SHP77 treated with DMSO at 0.1 percent for 48 hours (cell line): ENCODE measurements around the gene PIRT.

Source experiments
- DNase-seq: peaks from one replicate; lab custom pipeline; 2025; lab: John Stamatoyannopoulos, UW

Gene PIRT

DNA sequence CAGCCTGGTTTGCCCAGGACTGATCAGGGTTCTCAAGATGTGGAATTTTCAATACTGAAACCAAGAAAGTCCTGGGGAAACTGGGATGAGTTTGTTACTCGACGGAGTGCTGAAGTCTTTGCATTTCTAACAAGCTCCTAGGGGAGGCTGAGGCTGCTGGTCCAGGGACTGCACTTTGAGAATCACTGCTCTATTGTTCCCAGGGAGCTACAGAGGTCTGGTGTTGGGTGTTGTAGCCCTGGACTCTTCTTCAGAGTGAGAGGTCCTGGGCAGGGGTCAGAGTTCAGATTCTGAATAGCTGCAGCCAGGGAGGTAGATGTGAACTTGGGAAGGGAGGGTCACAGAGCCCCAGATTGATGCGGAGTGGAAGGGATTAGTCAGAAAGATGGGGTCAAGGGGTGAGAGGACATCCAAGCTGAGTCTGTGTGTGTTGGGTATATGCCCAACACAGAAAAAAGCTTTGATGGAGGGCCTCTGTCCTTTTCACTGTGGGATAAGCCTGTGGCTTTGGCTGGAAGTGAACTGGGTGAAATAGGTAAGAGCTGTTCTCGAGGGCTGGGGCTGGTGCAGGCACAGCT lies 48.1 kb downstream of the PIRT start:
- no peak for DNase-seq

DNA sequence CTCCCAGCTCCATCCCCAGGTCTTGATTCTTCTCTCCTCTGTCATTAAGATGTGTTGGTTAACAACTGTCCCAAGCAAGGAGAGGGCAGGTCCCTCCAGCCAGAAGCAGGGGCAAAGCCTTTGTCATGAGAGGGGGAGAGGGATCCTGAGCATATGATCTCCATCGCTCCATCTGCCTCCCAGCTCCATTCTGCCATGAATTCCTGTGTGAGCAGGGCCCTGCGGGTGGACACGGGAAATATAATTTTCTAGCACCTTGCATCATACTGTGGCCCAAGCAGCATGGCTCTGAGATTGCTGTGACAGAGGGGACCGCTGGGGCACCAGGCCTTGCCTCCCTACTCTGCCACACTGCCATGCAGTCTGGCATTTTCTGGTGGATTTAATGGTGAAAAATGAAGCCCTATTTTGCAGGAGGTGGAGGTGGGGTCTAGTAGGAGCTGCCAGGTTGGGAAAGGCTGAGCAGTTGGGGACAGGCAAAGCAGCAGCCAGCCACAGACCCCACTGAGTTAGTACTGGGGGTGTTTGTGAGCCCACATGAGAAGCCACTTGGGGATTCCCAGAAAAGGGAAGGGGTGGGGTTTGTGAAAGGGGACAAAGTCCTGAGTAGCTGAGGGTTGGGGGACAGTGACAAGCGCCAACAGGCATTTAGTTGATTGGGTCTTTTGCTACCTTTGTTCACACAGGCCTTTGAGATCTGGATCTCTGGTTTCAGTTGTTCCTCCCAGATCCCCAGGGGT lies 50.4 kb downstream of the PIRT start:
- DNase-seq, result no peak

DNA sequence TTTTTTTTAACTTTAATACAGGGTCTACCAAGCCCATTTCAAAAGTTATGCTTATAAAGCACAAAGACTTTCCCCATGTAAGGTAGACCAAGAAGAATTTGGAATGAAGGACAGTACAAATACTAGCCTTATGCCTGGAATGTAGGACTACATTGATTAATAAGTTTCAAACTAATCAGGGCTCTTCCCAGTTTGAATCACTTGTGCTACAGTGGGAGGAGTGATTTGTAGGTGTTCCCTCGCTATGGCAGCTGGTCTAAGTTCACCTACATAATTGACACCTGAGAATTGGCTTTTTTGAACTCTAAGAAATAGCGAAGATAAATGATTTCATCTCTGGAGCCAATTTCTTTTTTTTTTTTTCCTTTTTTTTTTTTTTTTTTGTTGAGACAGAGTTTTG lies 52.6 kb downstream of the PIRT start:
- DNase-seq, result no peak

DNA sequence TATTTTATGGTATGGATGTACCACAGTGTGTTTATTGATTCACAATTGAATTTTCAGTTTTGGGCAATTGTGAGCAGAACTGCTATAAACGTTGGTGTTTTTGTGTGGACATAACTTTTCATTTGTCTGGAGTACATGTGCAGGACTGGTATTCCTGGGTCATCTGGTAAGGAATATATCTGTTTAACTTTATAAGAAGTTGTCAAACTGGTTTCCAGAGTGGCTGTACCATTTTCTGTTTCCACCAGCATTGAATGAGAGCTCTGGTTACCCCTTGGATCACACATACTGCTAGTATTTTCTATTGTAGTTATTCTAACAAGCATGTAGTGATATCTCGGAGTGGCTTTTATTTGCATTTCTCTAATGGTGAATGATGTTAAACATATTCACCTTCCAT lies 58.3 kb downstream of the PIRT start:
- DNase-seq, result no peak

DNA sequence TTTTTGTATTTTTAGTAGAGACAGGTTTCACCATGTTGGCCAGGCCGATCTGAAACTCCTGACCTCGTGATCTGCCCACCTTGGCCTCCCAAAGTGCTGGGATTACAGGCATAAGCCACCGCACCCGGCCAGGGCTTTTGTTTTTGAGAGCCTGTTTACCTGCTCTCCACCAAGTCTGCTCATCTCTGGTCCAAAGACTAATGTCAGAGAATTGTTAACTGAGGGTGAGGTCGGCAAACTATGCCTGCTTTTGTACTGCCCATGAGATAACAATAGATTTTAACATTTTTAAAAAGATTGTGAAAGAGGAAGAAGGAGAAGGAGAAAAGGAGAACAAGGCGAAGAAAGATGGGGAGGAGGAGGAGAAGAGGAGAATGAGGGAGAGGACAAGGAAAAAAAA lies 60.0 kb downstream of the PIRT start:
- DNase-seq, result no peak

DNA sequence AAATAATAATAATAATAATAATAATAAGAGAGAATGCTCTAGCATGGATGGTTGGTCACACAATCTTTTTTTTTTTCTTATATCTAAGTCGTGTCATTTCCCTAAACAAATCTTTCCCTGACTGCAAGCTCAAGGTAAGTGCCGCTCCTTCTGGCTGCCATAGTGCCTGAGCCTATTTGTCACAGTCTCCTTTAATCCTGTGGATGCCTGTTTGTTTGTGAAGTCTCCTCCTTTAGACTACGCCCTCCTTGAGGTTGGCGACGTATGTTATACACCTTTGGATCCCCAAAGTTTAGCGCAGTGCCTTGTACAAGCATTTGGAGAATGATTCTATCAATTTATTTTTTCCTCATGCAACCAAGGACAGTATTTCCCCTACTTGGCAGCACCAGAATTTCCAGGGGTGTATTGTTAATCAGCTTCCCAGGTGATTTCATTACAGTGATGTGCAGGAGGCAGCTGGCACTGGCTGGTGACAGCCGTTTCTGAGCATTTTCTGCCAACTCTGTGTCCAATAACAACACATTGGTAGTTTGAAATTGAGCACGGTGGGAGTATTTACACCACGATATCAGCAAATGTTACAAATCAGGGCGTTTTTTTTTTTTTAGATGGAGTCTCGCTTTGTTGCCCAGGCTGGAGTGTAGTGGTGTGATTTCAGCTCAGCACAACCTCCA lies 60.6 kb downstream of the PIRT start:
- no peak for DNase-seq

DNA sequence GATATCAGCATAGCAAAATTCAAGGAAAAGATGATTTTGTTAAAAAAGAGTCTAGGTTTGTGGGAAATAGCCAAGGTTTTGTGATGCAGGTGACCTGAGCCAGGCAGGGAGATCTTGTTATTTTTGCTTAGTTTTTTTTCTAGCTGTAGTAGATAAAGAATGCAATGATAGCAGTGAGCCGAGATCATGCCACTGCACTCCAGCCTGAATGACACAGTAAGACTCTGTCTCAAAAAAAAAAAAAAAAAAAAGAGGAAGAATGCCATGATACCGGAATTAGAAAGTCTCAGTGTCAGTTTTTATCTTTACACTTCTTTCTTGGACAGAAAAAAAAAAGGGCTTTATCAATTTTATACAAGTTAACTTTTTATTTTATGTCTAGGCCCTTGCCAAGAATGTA lies 61.5 kb downstream of the PIRT start:
- no peak for DNase-seq

DNA sequence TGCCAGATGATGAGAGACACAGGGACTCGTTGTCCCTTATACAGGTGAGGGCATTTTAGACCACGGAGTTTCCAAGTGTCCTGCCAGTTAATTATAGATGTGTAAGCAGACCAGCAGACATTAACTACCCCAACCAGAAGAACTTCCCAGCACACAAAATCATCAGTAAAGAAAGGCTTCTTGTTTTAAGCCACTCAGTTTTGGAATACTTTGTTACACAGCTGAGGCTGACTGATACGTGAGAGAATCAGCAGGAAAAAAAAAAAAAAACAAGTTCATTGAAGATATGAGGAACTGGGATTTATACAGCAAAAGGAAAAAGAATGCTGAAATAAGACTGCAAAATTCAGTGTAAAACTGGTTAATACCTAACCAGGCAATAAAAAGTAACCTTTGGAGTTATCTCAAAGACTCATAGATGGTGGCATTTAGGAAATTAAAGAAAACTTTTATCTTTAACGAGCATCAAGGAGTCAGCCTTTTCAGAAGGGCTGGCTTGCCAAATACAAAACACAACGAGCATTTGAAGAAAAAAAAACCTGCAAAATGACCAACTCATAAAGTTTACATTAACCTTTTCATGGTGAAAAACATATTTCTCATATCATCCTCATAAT lies 62.0 kb downstream of the PIRT start:
- DNase-seq, result no peak

DNA sequence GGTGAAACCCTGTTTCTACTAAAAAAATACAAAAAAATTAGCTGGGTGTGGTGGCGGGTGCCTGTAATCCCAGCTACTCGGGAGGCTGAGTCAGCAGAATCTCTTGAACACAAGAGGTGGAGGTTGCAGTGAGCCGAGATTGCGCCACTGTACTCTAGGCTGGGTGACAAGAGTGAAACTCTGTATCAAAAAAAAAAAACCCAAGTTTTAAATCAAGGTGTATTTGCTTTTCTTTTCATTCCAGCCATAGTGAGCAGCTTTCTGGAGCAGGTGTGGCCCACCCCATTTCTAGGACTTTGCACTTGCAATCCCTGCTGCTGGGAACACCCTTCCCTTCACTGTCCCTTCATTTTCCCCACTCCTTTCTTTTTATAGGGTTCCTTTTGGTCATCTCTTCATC lies 62.8 kb downstream of the PIRT start:
- DNase-seq, result no peak

DNA sequence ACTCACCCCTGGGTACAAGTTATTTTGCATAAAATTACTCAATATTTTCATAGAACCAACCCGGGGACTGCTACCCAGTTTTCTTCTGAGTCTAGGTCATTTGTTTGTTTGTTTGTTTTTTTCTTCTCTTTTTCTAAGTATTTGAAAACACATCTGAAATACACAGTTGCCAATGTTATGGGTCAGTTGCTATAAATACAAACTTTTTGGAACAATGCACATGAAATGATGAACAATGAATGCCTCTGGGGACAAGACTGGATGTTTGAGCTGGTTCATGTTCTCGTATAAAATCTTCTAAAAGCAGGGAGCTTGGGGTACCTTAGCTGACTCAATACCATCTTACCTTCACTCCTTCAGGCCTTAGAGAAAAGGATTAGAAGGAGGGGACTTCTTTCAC lies 64.5 kb downstream of the PIRT start:
- DNase-seq, result no peak
